Transverse colon (tissue), 3 donors: ENCODE data around the gene RAET1E.

Experiments used
- POLR2A ChIP-seq: fragments of 450-650 bp; IDR thresholded peaks from one replicate; pipeline ENCODE4 v1.6.1; 2016; ENCODE audit warnings: antibody characterized with exemption, mild to moderate bottlenecking, moderate library complexity
- TF ChIP-seq, protein P1 (sequence below), 5 experiments: fragments of 200-600 bp in 3 of 5; fragments of 450-650 bp in 2 of 5; sonication (generic) in 3 of 5; IDR thresholded peaks; 1 replicate in 2 of 5; 2 replicates in 3 of 5; pipeline ENCODE4 v1.5.1; 2016 to 2017; ENCODE audit warnings: antibody characterized with exemption in 5 of 5, inconsistent platforms in 3 of 5, mild to moderate bottlenecking in 2 of 5, moderate library complexity in 1 of 5

DNA sequence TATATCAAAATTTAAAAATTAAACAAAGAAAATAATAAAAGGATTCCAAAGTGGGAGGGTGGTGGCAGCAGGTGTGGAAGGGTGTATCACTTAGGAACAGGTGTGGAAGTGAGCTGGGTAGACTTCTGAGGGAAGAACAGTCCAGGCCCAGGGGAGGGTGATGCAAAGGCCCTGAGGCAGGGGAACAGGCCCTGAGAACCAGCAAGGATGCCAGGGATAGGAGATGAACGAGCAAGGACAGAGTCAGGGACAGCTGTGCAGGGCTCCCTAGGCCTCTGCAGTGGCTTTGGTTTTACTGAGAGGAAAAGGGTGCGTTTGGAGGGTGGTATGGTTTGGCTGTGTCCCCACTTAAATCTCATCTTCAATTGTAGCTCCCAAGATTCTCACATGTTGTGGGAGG is 9.4 kb upstream of the RAET1E start:
- TF ChIP-seq, protein P1, sequence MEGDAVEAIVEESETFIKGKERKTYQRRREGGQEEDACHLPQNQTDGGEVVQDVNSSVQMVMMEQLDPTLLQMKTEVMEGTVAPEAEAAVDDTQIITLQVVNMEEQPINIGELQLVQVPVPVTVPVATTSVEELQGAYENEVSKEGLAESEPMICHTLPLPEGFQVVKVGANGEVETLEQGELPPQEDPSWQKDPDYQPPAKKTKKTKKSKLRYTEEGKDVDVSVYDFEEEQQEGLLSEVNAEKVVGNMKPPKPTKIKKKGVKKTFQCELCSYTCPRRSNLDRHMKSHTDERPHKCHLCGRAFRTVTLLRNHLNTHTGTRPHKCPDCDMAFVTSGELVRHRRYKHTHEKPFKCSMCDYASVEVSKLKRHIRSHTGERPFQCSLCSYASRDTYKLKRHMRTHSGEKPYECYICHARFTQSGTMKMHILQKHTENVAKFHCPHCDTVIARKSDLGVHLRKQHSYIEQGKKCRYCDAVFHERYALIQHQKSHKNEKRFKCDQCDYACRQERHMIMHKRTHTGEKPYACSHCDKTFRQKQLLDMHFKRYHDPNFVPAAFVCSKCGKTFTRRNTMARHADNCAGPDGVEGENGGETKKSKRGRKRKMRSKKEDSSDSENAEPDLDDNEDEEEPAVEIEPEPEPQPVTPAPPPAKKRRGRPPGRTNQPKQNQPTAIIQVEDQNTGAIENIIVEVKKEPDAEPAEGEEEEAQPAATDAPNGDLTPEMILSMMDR (IDR thresholded peaks at IDR 0.05), result no peak
- no peak for TF ChIP-seq POLR2A
